H1 (cell line): ENCODE results near the gene TMEM272. TPM values are rescaled to one million over a fixed set of nuclear protein-coding genes. Genes with fewer than 3 reads are reported as not detected.

Experiments used
- KDM4A ChIP-seq: IDR thresholded peaks from one replicate; pipeline ENCODE4 v1.7.1; 2012; ENCODE audit warnings: low read depth, mild to moderate bottlenecking, moderate library complexity, low read length, inconsistent platforms; ENCODE audit not compliant: severe bottlenecking
- MAFK ChIP-seq: IDR thresholded peaks from 2 replicates; pipeline ENCODE4 v1.6.1; 2012; ENCODE audit warnings: low read depth, mild to moderate bottlenecking, improper control_type of control experiment, low read length
- RBBP5 ChIP-seq: IDR thresholded peaks from 2 replicates; pipeline ENCODE4 v1.7.1; 2012; ENCODE audit warnings: low read depth, mild to moderate bottlenecking, inconsistent platforms, low read length, moderate library complexity, borderline replicate concordance
- SUZ12 ChIP-seq: fragments of 200-600 bp; sonication (generic); IDR thresholded peaks from 2 replicates; pipeline ENCODE4 v1.6.1; 2012; ENCODE audit warnings: mild to moderate bottlenecking, inconsistent platforms, low read length, moderate library complexity, mixed read lengths
- TCF12 ChIP-seq: IDR thresholded peaks from 2 replicates; pipeline ENCODE4 v1.6.1; 2011; ENCODE audit warnings: low read depth, mild to moderate bottlenecking, low read length
- polyA plus RNA-seq, 7 experiments: library from polyadenylated mRNA; depleted of rRNA in 3 of 7; stranded (reverse) in 5 of 7; unstranded in 2 of 7; fragments of >200 nt in 5 of 7; fragments of 200-250 nt in 2 of 7; gene quantifications; 1 replicate in 5 of 7; 2 replicates in 1 of 7; 4 replicates in 1 of 7; pipeline versions ENCODE4 v1.2.1 to v1.2.3, GENCODE V29; 2011 to 2013; ENCODE audit warnings: missing spikeins in 2 of 7, mixed read lengths in 2 of 7
- total RNA-seq: library from RNA; stranded (reverse); fragmentation: NEBNext Ultra II Directional; extraction: Animal tissue kit (Norgen Biotek cat#: 25700); gene quantifications from 2 replicates; pipeline ENCODE4 v1.2.1, GENCODE V29; 2021
- TF ChIP-seq, protein P1 (sequence below): IDR thresholded peaks from 2 replicates; pipeline ENCODE4 v1.6.1; 2011; ENCODE audit warnings: low read length, improper control_type of control experiment
- TF ChIP-seq, protein P2 (sequence below): IDR thresholded peaks from 2 replicates; pipeline ENCODE4 v1.6.1; 2012; ENCODE audit warnings: inconsistent platforms

TMEM272 gene
- total and polyA plus RNA-seq, 2 of the 8 experiments (the other 6 are each of a cell fraction or from before 2014, with no cell fraction given), result 0.05 TPM; not detected in 1

- no peak for TF ChIP-seq TCF12
- no peak for TF ChIP-seq SUZ12
- TF ChIP-seq, protein P1, sequence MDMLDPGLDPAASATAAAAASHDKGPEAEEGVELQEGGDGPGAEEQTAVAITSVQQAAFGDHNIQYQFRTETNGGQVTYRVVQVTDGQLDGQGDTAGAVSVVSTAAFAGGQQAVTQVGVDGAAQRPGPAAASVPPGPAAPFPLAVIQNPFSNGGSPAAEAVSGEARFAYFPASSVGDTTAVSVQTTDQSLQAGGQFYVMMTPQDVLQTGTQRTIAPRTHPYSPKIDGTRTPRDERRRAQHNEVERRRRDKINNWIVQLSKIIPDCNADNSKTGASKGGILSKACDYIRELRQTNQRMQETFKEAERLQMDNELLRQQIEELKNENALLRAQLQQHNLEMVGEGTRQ, result no peak
- TF ChIP-seq KDM4A, result no peak
- TF ChIP-seq, protein P2, sequence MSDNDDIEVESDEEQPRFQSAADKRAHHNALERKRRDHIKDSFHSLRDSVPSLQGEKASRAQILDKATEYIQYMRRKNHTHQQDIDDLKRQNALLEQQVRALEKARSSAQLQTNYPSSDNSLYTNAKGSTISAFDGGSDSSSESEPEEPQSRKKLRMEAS, result no peak
- no peak for TF ChIP-seq MAFK
- no peak for TF ChIP-seq RBBP5
Measured at GRCh38 chr13:51769455-51770127, 75.4 kb downstream of the TMEM272 start (continued).
